ENCODE data around the gene BDH1. TPM values are rescaled to one million over a fixed set of nuclear protein-coding genes. Genes with fewer than 3 reads are reported as not detected.
"Not testable (repeated sequence)": the region's sequence is repeated elsewhere in the genome, so short reads cannot be mapped to it uniquely, and the experiment has no call there.

The BDH1 gene
- total RNA-seq, 1 donor from 2014 or later = 0.67 TPM

DNA sequence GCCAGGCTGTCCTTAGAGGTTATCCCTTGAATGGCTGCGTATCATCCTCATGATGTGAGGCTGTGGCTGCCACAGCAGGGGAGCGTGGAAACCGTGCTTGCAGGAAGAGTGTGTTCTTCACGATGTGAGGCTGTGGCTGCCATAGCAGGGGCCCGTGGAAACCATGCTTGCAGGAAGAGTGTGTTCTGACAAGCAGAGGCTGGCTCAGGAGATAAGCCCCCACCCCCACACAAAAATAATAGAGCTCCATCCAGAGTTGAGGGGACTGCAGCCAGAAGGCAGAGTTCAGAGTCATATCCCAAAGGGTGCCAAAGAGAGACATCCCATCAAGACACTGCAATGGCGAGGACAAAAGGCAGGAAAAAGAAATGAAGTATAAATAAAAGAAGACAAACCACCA, 22.6 kb upstream of the BDH1 start:
- no peak for DNase-seq (ENCODE audit: low read depth)

DNA sequence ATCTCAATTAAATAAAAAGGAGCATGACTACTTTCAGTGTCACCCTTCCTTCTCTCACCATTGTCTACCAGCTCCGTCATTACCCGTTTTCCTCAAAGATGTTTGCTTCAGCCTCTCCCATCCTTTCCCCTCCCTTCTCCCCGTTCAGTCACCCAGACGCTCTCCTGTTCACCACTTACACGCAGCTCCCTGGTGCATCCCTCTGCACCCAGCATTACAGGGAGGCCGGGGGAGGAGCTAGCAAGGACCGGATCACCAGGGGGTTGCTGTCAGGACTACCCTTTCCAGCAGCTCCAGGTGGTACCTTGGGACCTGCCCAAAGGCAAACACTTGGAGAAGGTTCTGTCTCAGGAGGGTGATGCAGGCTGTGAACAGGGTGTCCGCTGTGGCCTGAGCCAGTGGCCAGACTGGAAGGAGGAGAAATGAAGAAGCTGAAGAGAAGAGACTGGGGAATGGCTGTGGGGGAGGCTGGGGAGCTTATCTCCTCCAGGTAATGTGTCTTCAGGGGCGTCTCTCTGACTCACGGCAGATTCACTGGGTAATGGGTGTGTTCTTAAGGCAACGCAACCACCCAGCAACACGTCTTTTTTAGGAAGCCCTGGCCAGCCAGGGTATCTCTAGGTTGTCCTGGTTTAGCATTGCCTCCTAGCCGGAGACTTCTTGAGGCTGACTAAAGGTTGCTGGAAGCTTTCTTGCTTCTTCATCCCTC, 21.8 kb upstream of the BDH1 start:
- DNase-seq (ENCODE audit: low read depth) = no peak

DNA sequence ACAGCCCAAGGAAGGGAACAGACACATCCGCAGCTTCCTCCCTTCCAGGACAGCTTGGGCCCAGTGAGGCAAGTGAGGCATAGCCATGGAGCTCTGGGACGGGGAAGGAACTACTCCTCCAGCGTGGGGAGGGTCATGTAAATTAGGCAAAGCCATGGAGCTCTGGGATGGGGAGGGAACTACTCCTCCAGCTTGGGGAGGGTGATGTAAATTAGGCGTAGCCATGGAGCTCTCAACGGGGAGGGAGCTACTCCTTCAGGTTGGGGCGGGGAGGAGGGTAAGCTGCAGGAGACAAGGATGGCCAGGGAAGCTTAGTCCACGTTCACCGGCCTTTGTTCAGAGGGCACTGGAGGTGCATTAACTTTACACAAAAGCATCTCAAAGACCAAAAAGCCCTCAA, 21.1 kb upstream of the BDH1 start:
- no peak for DNase-seq (ENCODE audit: low read depth)

DNA sequence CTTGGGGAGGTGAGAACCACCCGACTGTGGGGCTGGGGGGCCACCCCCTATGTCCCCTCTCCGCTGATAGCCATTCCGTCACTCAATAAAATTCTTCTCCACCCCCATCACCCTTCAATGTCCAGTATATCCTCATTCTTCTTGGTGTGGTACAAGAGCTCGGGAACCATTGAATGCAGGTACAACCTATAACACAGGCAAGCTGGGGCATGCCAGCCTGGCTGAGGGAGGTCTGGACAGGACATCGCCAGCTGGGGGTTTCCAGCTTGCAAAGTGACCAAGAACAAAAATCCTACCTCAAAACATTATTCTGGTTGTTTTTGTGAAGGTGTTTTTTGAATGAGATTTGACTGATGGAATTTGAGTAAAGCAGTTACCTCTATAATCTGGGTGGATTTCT, 19.6 kb upstream of the BDH1 start:
- no peak for DNase-seq (ENCODE audit: low read depth)

DNA sequence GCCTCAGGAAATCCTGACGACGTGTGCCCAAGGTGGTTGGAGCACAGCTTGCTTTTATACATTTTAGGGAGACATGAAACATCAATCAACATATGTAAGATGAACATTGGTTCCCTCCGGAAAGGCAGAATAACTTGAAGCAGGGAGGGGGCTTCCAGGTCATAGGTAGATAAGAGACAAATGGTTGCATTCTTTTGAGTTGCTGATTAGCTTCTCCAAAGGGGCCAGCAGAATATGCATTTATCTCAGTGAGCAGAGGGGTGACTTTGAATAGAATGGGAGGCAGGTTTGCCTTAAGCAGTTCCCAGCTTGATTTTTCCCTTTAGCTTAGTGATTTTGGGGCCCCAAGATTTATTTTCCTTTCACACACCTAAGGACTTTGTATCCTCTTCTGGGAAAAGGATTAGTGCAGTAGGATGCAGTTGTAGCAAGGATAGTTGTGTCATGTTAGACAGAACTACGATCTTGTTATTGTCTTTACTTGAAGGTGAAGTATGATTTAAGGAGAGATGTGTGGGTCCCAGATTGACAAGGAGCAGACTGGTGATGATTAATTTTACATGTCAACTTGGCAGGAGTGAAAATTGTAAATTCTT, 18.7 kb upstream of the BDH1 start:
- not testable (repeated sequence) for DNase-seq (ENCODE audit: low read depth)

GRCh38 chr3:197573048-197573767, 17.4 kb upstream of the BDH1 start:
- no peak for DNase-seq (ENCODE audit: low read depth)

GRCh38 chr3:197571880-197572172, 16.1 kb upstream of the BDH1 start:
- not testable (repeated sequence) for DNase-seq (ENCODE audit: low read depth)

GRCh38 chr3:197571074-197571879, 15.5 kb upstream of the BDH1 start:
- not testable (repeated sequence) for DNase-seq (ENCODE audit: low read depth)

GRCh38 chr3:197569433-197569832, 13.7 kb upstream of the BDH1 start:
- not testable (repeated sequence) for DNase-seq (ENCODE audit: low read depth)

DNA sequence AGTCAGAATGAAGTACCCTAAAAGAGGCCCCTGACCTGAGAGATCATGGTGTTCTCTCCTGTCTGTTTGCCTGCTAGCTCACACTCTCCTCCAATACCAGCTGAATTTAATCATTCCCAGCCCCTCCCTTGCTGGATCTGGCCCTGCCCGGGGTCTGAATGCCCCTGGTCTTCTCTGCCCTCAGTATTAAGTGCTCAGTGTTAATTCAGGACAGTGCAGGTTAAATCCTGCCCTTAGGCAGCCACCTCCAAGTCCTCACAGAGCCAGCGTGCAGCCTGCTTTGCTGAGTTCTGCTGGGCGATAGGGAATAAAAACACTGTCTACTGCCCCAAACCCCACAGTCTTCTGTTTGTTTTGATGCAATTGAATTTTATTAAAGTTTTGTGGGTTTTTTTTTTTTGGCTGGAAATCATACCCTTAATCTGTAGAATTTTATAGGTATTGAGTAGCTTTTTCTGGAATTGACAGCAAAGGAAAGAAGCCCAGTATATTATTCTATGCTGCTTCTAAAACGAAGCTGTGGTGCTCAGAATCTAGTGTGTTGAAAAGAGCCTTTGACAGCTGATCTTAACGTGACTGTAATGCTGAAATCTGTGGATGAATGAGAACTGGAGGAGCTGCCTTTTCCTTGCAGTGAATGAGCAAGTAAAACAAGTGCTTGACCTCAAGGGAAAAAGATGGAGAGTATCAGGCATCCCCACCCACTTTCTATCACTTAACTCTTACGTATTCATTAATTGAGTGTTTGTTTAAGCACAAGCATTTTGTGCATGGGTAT, 12.3 kb upstream of the BDH1 start:
- DNase-seq (ENCODE audit: low read depth) = no peak

- DNase-seq (ENCODE audit: low read depth) = not testable (repeated sequence)
Observed at GRCh38 chr3:197566155-197566554, 10.4 kb upstream of the BDH1 start.

- DNase-seq (ENCODE audit: low read depth) = no peak
Observed at GRCh38 chr3:197564097-197564843, 8.5 kb upstream of the BDH1 start.

- no peak for DNase-seq (ENCODE audit: low read depth)
Observed at GRCh38 chr3:197562398-197563251, 6.9 kb upstream of the BDH1 start.

DNA sequence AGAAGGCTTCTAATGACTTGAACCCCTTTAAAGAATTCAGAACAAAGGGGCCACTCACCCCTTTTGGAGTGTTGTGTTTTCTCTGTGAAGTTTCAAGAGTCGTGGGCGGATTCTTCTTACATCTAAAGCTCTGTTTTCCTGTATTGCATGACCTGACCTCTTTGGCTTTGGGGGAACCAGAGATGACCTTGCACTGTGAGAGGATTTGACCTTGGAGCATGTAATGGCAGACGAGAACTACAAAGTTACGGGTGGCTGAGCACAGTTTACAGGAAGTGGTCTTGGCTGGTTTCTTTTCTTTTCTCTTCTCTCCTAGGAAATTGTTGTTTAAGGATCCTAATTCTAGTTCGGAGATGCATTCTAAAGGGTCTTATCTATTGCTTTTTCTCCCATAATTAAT, 6.2 kb upstream of the BDH1 start:
- no peak for DNase-seq (ENCODE audit: low read depth)

- DNase-seq (ENCODE audit: low read depth) = no peak
Observed at GRCh38 chr3:197559651-197560050, 3.9 kb upstream of the BDH1 start.

GRCh38 chr3:197554562-197555280, 1.0 kb downstream of the BDH1 start:
- peak; percentile 98 for DNase-seq (ENCODE audit: low read depth)

DNA sequence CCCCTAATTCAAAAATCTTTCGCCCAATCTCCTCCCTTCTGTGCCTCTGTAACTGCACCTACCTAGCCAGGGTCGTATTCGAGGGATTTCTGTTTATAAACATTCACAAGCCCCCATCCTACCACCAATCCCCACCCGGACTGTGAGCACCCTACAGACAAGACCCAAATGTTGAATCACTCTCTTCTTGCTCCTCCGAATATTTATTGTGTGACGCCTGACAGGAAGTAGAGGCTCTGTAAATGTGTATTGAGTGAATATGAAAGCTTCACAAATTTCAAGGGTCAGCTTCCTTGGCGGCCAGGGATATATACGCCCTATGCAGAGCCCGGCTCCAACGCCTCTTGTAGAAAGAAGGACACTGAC, 1.6 kb downstream of the BDH1 start:
- no peak for DNase-seq (ENCODE audit: low read depth)

GRCh38 chr3:197552198-197552597, 3.6 kb downstream of the BDH1 start:
- DNase-seq (ENCODE audit: low read depth) = no peak

DNA sequence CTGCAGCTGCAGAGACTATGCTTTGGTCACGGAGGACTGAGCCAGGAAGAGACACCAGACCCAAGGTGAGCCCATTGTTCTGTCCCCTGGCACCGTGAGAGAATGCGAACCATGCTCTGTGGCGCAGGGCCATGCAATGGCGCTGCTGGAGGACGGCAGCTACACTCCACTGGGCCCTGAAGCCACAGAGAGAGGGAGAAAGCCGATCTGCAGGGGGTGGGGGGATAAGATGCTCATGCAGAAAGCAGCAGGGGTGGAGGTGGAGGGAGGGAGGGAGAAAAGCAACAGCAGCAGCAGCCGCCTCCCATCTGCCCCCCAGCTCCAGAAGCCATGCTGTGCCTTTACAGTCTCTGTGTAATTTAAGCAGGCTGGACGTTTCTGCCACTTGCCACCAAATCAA, 5.3 kb downstream of the BDH1 start:
- DNase-seq (ENCODE audit: low read depth) = no peak

Data from myocyte (in vitro differentiated cells).